CD4-positive, alpha-beta T cell (primary cell): Measurements from ENCODE around the gene GFER. TPM values are rescaled to one million over a fixed set of nuclear protein-coding genes. Genes with fewer than 3 reads are reported as not detected.

Source experiments
- ATAC-seq: fragments of 200-7000 bp; cut with Tn5 transposase; one replicate; pipeline ENCODE4 v1.10.0; 2022; ENCODE audit warnings: mild to moderate bottlenecking; ENCODE audit not compliant: poor library complexity
- CTCF ChIA-PET: fragments of 350-600 bp; sonication (Branson Sonifier 250); formaldehyde crosslinking; loops from one replicate; lab custom pipeline; 2021; ENCODE audit warnings: antibody characterized with exemption, inconsistent platforms; lab: Charles Lee
- POLR2A ChIA-PET: fragments of 350-600 bp; sonication (Branson Sonifier 250); formaldehyde crosslinking; loops from one replicate; lab custom pipeline; 2021; ENCODE audit warnings: antibody characterized with exemption, inconsistent platforms; lab: Charles Lee
- DNase-seq, 14 experiments: peaks; one replicate each; pipeline ENCODE4 v3.0.0-alpha.2; 2013 to 2020; ENCODE audit warnings: mixed read lengths in 2 of 14
- H3K27ac ChIP-seq, 2 donors: one replicate each; pipeline versions ENCODE4 v1.5.1 to v1.7.0; 2013; ENCODE audit warnings: low read length in 2 of 2, low read depth in 1 of 2, mild to moderate bottlenecking in 1 of 2
- H3K27me3 ChIP-seq, 2 experiments: 1 replicate in 1 of 2; 2 replicates in 1 of 2; pipeline versions ENCODE4 v1.6.1 to v1.7.0; 2013; ENCODE audit warnings: low read length in 2 of 2, control low read depth in 1 of 2, mild to moderate bottlenecking in 1 of 2, moderate library complexity in 1 of 2; ENCODE audit not compliant: insufficient read depth in 2 of 2, control insufficient read depth in 1 of 2
- H3K36me3 ChIP-seq: one replicate; pipeline ENCODE4 v1.6.1; 2013; ENCODE audit warnings: low read length, control low read depth; ENCODE audit not compliant: insufficient read depth
- H3K4me1 ChIP-seq: one replicate; pipeline ENCODE4 v1.6.1; 2013; ENCODE audit warnings: low read length, control low read depth; ENCODE audit not compliant: insufficient read depth
- H3K4me3 ChIP-seq: one replicate; pipeline ENCODE4 v1.5.1; 2013; ENCODE audit warnings: mild to moderate bottlenecking, low read length, moderate library complexity
- H3K9me3 ChIP-seq, 2 experiments: 1 replicate in 1 of 2; 2 replicates in 1 of 2; pipeline versions ENCODE4 v1.6.1 to v1.7.0; 2013; ENCODE audit warnings: low read length in 2 of 2, mild to moderate bottlenecking in 2 of 2, control low read depth in 1 of 2, moderate library complexity in 1 of 2; ENCODE audit not compliant: control insufficient read depth in 1 of 2, insufficient read depth in 1 of 2
- H3K27ac Mint-ChIP-seq: one replicate; pipeline ENCODE4 v1.8.0; 2020; ENCODE audit warnings: mixed read lengths
- H3K27me3 Mint-ChIP-seq: one replicate; pipeline ENCODE4 v1.8.0; 2021; ENCODE audit warnings: mixed read lengths
- H3K36me3 Mint-ChIP-seq: one replicate; pipeline ENCODE4 v1.8.0; 2021; ENCODE audit warnings: low read depth, mixed read lengths
- H3K4me1 Mint-ChIP-seq: one replicate; pipeline ENCODE4 v1.8.0; 2021; ENCODE audit warnings: low read depth, mixed read lengths
- H3K4me3 Mint-ChIP-seq: one replicate; pipeline ENCODE4 v1.8.0; 2020; ENCODE audit warnings: mild to moderate bottlenecking, mixed read lengths
- H3K9me3 Mint-ChIP-seq: one replicate; pipeline ENCODE4 v1.8.0; 2020; ENCODE audit warnings: mixed read lengths
- CTCF ChIP-seq: fragments of 200-600 bp; IDR thresholded peaks from one replicate; pipeline ENCODE4 v1.8.0; 2022; ENCODE audit warnings: antibody characterized with exemption, mild to moderate bottlenecking
- intact Hi-C, 2 experiments: fragments of 100-400 bp; cut with DNase I in 1 of 2; cut with micrococcal nuclease in 1 of 2; formaldehyde crosslinking; loops; one replicate each; pipeline versions ENCODE4 v1.15.1 to v1.9.0; 2023 to 2025; cut with DNase I, micrococcal nuclease
- total RNA-seq, 174 experiments: library from RNA in 2 of 174; stranded (reverse) in 2 of 174; gene quantifications; one replicate each; pipeline ENCODE4 v1.2.3 and lab custom pipeline; 2021 to 2026

The GFER gene
- total RNA-seq, 2 experiments from 2014 or later, result 14.5 TPM

- CTCF ChIA-PET, result no interaction called here
- no peak overlapping the region for H3K4me3 Mint-ChIP-seq
- ATAC-seq (no peak), DNase-seq (no peak)
- peaks cover 12% of the 10 kb centered on the region for H3K4me1 Mint-ChIP-seq
- TF ChIP-seq CTCF, result no peak
- no peak overlapping the region for H3K4me3 ChIP-seq
- H3K27me3 Mint-ChIP-seq, result no peaks in the 10 kb centered on the region
- H3K9me3 Mint-ChIP-seq, result no peaks in the 10 kb centered on the region
- POLR2A ChIA-PET, result interaction anchor here (1.1 kb wide), 1 partner anchor 141 kb away, joined by 3 read pairs; no protein-coding TSS in a partner anchor
- H3K36me3 Mint-ChIP-seq, result peaks cover 2% of the 10 kb centered on the region
- H3K27ac ChIP-seq, result no peak overlapping the region
- intact Hi-C loops, result no loop called here
- H3K4me1 ChIP-seq, result peaks cover 18% of the 10 kb centered on the region
- no peaks in the 10 kb centered on the region for H3K27me3 ChIP-seq
- no peaks in the 10 kb centered on the region for H3K9me3 ChIP-seq
- H3K36me3 ChIP-seq, result no peaks in the 10 kb centered on the region
- H3K27ac Mint-ChIP-seq, result no peak overlapping the region
These were observed 29.5 kb downstream of the GFER start for GRCh38 chr16:2013527-2013926.

- H3K4me1 Mint-ChIP-seq, result peaks cover 2% of the 10 kb centered on the region
- no peak for TF ChIP-seq CTCF
- no peak overlapping the region for H3K4me3 Mint-ChIP-seq
- Histone ChIP-seq H3K9me3 (no peaks in the 10 kb centered on the region), H3K4me1 (peaks cover 14% of the 10 kb centered on the region), H3K27ac (no peak overlapping the region), H3K36me3 (no peaks in the 10 kb centered on the region), H3K4me3 (no peak overlapping the region), H3K27me3 (peaks cover 10 to 13% of the 10 kb centered on the region in 2 experiments)
- ChIA-PET CTCF (interaction anchor here (1.3 kb wide), 1 partner anchor 11 kb away, joined by 7 read pairs; no protein-coding TSS in a partner anchor), POLR2A (no interaction called here)
- ATAC-seq (no peak), DNase-seq (no peak)
- H3K27ac Mint-ChIP-seq, result no peak overlapping the region
- no peaks in the 10 kb centered on the region for H3K9me3 Mint-ChIP-seq
- peaks cover 6% of the 10 kb centered on the region for H3K27me3 Mint-ChIP-seq
- no peaks in the 10 kb centered on the region for H3K36me3 Mint-ChIP-seq
- intact Hi-C loops, result no loop called here
These were observed 31.3 kb downstream of the GFER start for GRCh38 chr16:2015117-2015946.

GRCh38 chr16:2015947-2016208, 31.9 kb downstream of the GFER start:
- H3K4me1 ChIP-seq, result peaks cover 14% of the 10 kb centered on the region
- H3K27ac Mint-ChIP-seq, result no peak overlapping the region
- no peaks in the 10 kb centered on the region for H3K36me3 Mint-ChIP-seq
- peaks cover 15 to 18% of the 10 kb centered on the region in 2 experiments for H3K27me3 ChIP-seq
- no peaks in the 10 kb centered on the region for H3K9me3 Mint-ChIP-seq
- H3K36me3 ChIP-seq, result no peaks in the 10 kb centered on the region
- peaks cover 11% of the 10 kb centered on the region for H3K27me3 Mint-ChIP-seq
- no peak overlapping the region for H3K27ac ChIP-seq
- no peaks in the 10 kb centered on the region for H3K4me1 Mint-ChIP-seq
- DNase-seq, result no peak
- ChIA-PET POLR2A (interaction anchor here (1.2 kb wide), 1 partner anchor 140 kb away, joined by 3 read pairs; the partner anchor contains the start of gene TRAF7), CTCF (interaction anchor here (1.1 to 1.5 kb wide), 5 partner anchors 12 to 139 kb away, joined by 3 to 8 read pairs (median 7); partner anchors contain the start of gene TRAF7)
- intact Hi-C loops, result no loop called here
- H3K4me3 ChIP-seq, result no peak overlapping the region
- no peak overlapping the region for H3K4me3 Mint-ChIP-seq
- no peak for ATAC-seq
- no peak for TF ChIP-seq CTCF
- H3K9me3 ChIP-seq, result no peaks in the 10 kb centered on the region
